GM18870 (cell line): ENCODE results near the gene ANKS1B.

Experiments
- ATAC-seq: cut with Tn5 transposase; IDR thresholded peaks from one replicate; pipeline ENCODE4 v1.9.1; 2021; ENCODE audit warnings: moderate library complexity; ENCODE audit not compliant: unreplicated experiment

The ANKS1B gene

GRCh38 chr12:99224237-99224636 is 760.5 kb downstream of the ANKS1B start:
- no peak for ATAC-seq

GRCh38 chr12:99223579-99223978 is 761.2 kb downstream of the ANKS1B start:
- ATAC-seq: no peak

GRCh38 chr12:99213047-99213446 is 771.7 kb downstream of the ANKS1B start:
- no peak for ATAC-seq

DNA sequence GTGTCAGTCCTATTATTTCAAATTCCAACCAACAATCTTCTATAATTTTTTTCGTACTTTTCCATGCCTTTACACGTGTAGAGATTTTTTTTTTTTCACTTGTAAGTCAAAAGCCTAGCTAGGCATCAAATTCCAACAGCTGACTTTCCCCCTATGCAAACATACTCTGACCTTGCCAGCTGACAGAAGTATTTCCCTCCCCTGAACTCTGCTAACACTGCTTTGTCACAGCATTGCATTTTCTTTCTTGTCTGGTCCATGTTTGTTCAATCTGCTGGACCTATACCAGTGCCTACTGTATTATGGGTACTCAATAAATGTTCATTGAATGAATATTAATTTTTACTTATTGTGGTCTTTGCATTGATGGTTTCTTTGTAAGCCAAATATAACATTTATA is 772.5 kb downstream of the ANKS1B start:
- no peak for ATAC-seq

DNA sequence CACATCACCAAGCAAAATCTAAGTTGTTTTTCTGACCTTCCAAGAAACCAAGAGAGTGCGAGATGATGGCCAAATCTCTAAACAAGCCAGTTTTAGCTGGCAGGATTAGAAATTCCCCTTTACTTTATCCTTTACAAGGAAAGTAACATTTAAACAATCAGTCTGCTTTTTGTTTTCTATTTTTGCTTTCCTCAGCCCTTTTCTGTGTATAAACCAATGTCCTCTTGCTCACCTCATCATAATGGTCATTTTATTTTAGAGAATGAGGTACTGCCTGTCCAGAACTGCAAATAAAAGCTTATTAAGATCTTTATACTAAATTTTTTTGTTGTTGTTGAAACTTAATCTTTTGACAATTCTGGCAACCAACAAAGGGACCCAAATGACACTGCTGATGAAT is 779.6 kb downstream of the ANKS1B start:
- ATAC-seq: no peak

DNA sequence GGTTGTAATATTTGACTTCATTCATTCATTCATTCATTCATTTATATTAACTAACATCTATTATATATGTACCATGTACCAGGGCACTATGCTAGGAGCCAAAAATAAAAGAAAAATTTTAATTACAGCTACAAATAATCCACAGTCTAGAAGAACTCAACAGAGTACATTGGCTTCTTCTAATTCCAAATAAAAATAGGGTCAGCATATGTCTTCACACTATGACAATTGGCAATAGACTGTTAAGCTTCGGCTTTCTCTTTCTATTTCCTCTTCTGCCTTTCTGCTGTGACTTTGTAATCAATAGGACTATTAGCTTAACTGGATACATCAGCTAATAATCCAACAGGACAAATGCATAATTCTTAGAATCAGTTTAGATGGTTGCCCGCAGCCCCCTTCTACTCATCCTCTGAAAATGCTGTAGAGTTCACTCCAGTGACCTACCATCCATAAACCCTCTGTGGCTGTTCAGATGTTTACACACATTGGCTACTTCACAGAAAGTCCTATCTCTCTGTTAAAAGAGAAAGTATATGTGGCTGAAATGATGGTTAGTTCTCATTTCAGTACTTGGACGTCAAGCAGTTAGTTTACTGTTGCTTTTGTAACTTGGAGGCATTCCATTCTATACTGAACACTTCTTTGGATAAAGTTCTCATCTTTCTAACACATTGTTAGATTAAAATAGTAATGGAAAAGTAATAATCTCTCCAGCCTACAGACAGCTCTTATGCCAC is 782.7 kb downstream of the ANKS1B start:
- ATAC-seq: no peak

GRCh38 chr12:99200711-99201384 is 783.9 kb downstream of the ANKS1B start:
- no peak for ATAC-seq

- no peak for ATAC-seq
These were observed 789.3 kb downstream of the ANKS1B start for GRCh38 chr12:99195474-99195873.

- no peak for ATAC-seq
These were observed 792.2 kb downstream of the ANKS1B start for GRCh38 chr12:99192489-99192888.

DNA sequence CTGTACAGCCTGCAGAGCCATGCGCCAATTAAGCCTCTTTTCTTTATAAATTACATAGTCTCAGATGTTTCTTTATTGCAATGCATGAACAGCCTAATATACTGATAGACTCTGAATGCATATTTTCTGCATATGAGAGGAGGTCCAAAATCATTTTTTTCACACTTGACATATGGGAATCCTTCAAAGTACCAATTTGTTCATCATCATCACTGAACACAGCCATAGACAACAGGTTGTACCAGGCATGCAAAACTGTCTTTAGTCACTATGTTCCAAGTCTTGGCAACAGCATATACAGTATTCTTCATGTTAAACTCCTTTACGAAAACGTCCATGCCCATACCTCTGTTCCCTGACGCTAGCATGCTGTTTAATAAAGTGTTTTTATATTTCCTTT is 807.9 kb downstream of the ANKS1B start:
- ATAC-seq: no peak

- no peak for ATAC-seq
These were observed 814.3 kb downstream of the ANKS1B start for GRCh38 chr12:99170461-99170860.

DNA sequence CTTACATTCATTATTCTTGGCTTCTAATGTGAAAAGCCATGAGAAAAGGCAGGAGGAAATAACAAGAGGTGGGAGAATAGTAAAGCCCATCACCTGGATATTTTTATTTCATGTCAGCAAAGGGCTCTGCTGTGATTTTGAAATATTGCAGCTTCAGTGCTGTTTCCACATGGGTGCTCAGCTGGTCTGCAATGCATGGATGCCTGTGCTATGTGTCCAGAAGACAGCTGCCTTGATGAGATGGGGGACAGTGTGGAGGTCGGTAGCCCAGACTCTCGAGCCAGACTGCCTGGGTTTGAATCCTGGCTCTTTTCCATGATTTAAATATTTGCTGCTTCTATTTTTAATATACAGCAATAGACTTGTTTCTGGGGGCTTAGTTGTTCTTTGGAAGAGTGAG is 814.7 kb downstream of the ANKS1B start:
- ATAC-seq: no peak

- no peak for ATAC-seq
These were observed 826.8 kb downstream of the ANKS1B start for GRCh38 chr12:99157946-99158345.

DNA sequence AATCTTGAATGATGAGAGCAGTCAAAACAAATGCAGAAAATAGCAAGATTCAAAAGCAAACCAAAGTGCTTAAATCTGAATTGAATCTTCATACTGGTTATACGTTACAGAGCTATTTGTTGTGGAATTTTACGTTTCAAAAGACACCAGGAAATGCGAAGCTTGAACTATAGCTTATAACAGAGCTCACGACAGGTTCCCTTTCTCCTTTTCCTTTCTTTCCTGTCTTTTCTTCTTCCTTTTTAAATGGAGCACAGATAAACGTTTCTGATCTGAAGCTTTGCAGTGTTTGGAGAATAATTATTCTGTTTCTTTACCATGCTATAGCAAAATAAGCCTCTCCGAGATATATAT is 829.8 kb downstream of the ANKS1B start:
- no peak for ATAC-seq

- ATAC-seq: no peak
These were observed 830.3 kb downstream of the ANKS1B start for GRCh38 chr12:99154216-99154982.

DNA sequence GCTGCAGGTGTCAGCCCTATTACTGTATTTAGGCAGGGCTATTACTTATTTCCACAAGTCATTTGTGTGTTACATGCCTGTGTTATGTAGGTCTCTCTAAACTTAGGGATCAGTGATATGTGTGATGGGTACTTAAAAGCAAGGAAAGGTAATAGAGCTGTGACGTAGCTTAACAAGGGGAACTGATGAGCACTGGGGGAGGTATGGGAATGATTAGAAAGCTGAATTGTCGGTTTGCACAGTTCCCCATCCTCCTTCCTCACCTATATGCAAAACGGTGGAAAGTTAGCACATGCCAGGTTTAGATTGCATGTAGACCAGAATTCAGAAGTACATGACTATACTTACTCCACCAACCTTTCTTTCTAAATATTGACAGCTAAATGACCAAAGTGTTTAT is 831.4 kb downstream of the ANKS1B start:
- no peak for ATAC-seq

DNA sequence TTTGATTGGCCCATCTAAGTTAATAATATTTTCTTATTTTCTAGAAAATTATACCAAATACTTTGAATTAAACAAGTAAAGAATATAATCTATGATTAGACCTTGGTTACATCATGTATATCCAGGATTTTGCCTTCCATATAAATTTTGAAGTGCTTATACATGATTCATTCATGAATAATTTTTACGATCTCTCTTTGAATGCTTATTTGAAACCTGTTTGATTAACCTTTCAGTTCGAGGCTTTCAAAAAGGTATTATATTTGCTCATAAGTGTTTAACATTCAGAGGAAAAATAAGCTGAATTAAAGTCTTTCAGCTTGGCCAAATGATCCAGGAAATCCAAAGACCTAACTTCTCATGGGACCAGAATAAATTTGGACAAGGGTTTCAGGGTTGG is 832.4 kb downstream of the ANKS1B start:
- no peak for ATAC-seq

DNA sequence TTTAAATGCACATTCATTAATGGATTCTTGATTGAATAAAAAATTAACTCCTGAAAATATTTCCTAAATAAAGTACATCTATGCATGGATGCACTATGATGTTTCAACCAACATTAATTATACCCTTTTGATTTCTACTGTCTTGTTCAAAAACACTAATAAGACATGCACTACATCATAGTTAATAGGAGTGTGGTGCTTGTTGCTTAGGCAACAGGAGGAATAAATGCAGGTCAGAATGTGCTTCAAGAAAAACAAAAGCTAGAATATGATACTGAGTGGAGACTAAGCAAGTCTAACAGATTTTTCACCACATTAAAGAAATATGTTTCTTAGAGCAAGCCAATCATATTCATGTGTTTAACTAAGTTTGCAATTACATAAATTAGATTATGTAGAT is 833.0 kb downstream of the ANKS1B start:
- no peak for ATAC-seq

DNA sequence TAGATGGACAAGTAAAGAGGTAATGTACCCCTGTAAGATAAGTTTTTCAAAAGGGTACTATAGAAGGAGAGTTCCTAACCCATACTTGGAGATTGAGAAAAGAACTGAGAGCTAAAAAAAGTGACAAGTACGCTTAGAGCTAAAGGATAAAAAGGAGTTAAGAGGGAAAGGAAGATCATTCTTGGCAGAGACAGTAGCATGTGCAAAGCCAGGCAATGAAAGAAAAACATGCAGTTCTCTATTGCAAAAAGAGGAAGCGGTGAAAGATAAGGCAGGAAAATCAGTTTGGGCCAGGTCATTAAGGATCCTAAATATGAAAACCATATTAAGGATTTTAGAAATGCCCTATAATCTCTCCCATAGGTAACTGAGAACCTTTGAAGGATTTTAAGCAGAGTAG is 837.6 kb downstream of the ANKS1B start:
- ATAC-seq: no peak

DNA sequence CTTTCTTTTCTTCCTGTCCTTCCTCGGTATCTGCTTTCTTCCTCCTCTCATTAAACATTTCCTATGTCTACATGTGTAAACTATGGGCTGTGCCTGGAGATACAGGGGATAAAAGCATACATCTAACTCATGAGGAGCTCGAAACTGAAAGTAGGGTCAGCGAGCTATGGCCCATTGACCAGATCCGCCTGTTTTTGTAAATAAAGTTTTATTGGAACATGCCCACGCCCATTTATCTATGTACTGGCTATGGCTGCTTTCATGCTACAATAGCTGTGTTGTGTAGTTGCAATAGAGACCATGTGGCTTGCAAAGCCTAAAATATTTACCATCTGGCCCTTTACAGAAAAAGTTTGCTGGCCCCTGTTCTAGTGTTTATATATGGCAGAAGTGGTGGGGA is 838.0 kb downstream of the ANKS1B start:
- no peak for ATAC-seq

GRCh38 chr12:99146185-99146584 is 838.6 kb downstream of the ANKS1B start:
- ATAC-seq: no peak

GRCh38 chr12:99142651-99143050 is 842.1 kb downstream of the ANKS1B start:
- no peak for ATAC-seq
